ENCODE data around the gene DLG4. TPM values are rescaled to one million over a fixed set of nuclear protein-coding genes. Genes with fewer than 3 reads are reported as not detected.

DLG4 gene
- polyA plus RNA-seq, 4 donors = 25.8 to 50.7 (median 41.7) TPM

- peak; percentile 82 to 90 (median 90) for DNase-seq (ENCODE audit: low read depth in 4 of 4, low spot score in 3 of 4)
Measured at GRCh38 chr17:7234083-7234951, 14.7 kb upstream of the DLG4 start, which contains the start of gene DVL2. Gene DVL2 (minus strand): TSS chr17:7234517. CDS start chr17:7234262, 255 bp downstream.

DNA sequence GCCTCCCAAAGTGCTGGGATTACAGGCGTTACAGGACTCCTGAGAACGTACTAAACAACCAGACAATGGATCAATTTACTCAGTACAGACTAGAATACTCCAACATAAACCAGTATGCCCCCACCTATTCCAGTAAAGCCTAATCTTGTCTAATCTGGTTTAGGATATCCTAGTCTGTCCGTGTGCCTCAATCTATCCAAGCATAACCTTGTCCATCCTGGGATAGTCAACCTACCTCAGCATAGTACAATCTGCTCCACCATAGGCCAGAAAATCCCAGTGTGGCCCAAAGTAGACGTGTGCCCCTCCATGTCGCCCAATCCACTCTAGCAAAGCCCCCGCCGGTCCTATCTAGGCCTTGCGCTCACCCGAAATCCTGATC, 14.1 kb upstream of the DLG4 start:
- DNase-seq (ENCODE audit: low read depth in 4 of 4, low spot score in 3 of 4) = no peak

GRCh38 chr17:7232114-7232513, 12.5 kb upstream of the DLG4 start:
- DNase-seq (ENCODE audit: low read depth in 4 of 4, low spot score in 3 of 4) = no peak

DNA sequence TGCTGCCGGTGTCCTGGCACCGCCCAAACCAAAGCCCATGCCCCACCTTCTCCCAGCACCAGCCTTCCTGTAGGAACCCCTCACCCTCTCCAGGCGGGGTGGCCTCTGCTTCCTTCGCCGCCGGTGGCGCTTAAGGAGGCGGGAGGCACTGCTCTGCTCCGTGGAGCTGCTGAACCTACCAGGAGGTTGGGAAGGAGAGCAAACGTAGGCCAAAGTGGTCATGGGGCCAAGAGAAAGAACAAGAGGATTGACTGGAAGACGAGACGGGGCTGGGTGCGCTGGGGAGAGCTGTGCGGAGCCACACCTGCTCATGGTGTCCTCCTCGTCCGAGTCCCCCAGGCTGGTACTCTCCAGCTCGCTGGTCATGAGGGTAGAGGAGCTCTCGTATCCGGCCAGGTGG, 9.9 kb upstream of the DLG4 start:
- DNase-seq (ENCODE audit: low read depth in 4 of 4, low spot score in 3 of 4) = no peak

DNA sequence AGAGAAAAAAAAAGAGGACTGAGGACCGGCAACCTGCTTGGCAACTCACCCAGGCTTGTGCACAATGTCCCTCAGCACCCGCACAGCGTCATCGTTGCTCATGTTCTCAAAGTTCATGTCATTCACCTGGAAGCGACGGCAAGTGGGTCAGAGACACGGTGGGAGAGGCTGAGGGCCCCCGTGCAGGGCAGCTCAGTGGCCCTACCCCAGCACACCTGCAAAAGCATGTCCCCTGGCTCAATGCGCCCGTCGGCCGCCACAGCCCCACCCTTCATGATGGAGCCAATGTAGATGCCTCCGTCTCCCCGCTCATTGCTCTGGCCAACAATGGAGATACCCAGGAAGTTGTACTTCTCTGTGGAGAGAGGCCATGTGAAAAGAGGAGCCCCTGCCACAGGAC, 9.3 kb upstream of the DLG4 start:
- no peak for DNase-seq (ENCODE audit: low read depth in 4 of 4, low spot score in 3 of 4)

DNA sequence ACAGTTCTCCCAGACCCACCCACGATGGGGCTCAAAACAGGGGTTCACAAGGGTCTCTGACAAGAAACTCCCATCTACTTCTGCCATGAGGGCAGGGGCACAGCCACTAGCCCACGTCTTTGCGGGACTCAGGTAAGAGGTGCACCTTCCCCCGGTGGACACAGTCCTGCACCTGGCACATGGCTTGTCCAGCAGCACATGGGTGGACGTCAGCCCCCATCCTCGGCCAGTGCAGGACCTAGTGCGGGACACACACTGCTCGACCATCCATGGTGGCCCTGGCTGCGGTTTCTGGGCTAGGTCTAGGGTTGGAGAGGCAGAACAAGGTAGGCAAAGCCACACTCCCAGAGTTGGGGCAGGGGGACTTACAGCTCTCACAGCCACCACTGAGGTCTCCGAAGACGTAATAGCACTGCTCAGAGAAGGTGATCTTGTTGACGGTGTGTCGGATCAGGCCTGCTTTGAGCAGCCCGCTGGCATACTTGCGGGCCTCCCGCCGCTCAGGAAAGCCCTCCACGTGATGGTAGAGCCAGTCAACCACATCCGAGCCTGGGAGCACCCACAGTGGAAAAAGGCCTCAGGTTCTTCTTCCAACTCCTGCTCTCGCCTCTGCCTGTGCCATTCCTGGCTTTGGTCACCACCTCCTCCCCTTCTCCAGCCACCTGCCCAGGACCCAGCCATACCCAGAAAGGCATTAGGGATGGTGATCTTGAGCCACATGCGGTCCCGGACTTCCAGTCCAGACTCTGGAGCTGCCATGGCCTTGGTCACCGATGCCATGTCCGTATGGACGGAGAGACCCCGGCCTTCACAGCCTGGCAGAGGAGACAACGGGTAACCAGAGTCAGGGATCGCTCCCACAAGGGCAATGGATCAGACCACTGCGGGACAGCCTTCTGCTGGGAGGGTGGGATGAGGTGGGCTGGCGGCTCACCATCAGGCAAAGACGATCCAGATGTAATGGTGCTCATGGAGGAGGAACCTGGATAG, 7.4 kb upstream of the DLG4 start:
- DNase-seq (ENCODE audit: low read depth in 4 of 4, low spot score in 3 of 4) = no peak

DNA sequence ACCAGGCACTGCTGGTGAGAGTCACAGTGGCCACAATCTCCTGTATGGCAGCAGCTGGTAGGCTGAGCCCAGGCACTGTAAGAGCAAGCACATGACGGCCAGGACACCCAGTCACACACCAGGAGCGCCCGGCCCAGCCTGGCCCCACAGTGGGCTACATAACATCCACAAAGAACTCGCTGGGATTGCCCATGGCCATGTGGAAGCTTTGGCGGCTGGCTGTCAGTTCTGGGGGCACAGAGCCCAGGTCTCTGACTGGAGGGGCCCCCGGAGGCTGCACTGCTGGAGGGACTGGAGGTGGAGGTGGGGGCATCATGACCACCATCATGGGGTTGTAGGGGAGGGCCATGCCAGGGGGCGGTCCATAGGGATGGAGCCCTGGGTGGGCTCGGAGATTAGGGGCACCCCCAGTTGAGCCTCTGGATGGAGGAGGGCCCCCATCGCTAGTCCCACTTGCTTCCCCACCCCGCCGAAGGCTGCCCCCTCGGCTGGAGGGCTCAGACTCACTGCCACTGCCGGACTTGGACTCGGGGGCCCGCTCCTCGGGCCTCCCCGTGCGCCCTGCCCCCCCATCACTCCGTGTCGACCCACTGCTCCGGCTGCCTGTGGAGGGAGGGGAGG, 6.2 kb upstream of the DLG4 start:
- no peak for DNase-seq (ENCODE audit: low read depth in 4 of 4, low spot score in 3 of 4)

- no peak for DNase-seq (ENCODE audit: low read depth in 4 of 4, low spot score in 3 of 4)
Measured at GRCh38 chr17:7224661-7225111, 5.0 kb upstream of the DLG4 start.

DNA sequence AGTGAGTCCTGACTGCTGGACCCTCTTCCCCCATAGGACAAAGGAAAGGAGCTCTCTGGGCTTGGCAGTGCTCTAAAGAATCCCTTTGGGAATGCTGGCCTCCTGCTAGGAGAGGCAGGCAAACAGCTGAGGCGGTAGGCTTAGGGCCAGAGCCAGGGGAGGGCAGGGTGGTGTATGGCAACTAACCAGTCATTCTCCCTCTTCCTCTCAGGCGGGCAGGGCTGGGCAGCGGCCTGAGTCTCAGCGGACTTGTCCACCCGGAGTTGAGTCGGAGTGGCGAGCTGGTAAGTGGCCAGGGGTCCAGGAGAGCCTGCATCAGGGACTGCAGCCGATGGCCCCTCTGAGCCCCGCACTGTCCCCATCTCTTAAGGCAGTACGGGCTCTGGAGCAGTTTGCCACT, 4.5 kb upstream of the DLG4 start:
- DNase-seq (ENCODE audit: low read depth in 4 of 4, low spot score in 3 of 4) = no peak

DNA sequence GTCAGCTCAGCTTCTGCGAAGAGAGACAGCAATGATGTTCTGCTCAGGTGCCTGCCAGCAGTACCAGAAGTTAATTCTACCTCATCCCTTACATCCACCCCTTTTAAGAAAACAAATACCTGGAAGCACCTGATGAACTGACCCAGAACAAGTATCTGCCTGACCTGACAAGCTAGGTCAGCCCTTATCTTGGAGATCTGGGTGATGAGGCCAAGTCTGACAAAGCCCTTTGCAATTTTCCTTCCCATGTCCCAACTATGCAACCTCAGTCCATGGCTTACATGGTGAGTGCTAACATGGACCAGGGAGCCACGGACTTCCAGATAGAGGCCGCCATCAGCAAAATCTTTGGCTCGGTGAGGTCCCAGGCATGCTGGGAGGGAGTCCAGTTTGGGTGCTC, 3.7 kb upstream of the DLG4 start:
- no peak for DNase-seq (ENCODE audit: low read depth in 4 of 4, low spot score in 3 of 4)

- no peak for DNase-seq (ENCODE audit: low read depth in 4 of 4, low spot score in 3 of 4)
Measured at GRCh38 chr17:7222972-7223292, 3.3 kb upstream of the DLG4 start.

DNA sequence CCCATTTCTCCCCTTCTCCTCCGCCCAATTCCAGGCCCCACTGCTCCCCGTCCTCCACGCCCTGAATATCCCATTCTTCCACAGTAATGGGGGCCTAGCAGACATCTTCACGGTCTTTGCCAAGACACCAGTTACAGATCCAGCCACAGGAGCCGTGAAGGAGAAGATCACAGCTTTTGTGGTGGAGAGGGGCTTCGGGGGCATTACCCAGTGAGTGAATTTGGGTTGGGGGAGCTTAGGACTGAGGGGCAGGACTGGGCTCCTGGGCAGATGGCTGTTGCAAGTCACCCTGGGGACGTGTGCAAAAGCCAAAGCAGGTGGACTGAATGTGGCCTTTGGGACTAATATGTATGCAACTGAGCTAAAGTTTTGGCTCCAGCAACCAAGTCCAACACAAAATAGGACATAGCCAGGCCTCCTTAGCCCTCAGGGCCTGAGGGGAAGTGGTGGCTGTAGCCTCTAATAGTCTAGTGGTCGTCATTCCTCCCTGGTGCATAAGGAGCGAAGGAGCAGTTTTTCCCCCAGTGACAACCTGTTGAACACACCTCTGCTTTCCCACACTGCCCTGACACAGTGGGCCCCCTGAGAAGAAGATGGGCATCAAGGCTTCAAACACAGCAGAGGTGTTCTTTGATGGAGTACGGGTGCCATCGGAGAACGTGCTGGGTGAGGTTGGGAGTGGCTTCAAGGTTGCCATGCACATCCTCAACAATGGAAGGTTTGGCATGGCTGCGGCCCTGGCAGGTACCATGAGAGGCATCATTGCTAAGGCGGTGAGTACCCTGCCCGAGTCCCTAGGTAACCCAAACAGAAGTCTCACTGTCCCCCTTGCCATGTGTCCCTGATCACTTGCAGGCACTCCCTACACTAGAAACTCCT, 2.7 kb upstream of the DLG4 start:
- DNase-seq (ENCODE audit: low read depth in 4 of 4, low spot score in 3 of 4) = no peak

DNA sequence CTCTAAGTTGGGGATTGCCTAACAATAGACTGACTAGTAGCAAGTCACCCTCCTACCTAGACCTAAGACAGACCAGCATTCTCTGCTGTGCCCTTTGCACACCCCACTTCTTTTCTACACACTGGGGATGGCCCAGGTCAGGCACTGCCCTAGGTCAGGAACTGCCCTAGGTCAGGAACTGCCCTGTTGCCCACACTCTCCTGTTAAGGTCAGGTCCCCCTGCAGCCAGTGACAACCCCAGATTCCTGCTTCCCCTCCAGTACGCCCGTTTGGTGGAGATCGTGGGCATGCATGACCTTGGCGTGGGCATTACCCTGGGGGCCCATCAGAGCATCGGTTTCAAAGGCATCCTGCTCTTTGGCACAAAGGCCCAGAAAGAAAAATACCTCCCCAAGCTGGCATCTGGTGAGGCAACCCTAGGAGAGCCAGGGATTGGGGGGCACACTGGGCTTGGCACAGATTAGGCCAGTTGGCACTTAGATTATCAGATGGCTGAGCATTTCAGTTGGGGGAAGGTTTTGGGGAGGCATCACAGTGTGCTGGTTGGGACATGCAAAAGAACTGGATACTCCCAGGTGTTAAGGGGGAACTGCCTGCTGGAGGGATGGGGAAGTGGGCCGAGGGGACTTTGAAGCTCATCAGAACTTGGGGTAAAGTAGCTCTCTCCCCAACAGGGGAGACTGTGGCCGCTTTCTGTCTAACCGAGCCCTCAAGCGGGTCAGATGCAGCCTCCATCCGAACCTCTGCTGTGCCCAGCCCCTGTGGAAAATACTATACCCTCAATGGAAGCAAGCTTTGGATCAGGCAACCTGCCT, 1.8 kb upstream of the DLG4 start:
- no peak for DNase-seq (ENCODE audit: low read depth in 4 of 4, low spot score in 3 of 4)

GRCh38 chr17:7220593-7221277, 1.1 kb upstream of the DLG4 start:
- DNase-seq (ENCODE audit: low read depth in 4 of 4, low spot score in 3 of 4) = no peak

DNA sequence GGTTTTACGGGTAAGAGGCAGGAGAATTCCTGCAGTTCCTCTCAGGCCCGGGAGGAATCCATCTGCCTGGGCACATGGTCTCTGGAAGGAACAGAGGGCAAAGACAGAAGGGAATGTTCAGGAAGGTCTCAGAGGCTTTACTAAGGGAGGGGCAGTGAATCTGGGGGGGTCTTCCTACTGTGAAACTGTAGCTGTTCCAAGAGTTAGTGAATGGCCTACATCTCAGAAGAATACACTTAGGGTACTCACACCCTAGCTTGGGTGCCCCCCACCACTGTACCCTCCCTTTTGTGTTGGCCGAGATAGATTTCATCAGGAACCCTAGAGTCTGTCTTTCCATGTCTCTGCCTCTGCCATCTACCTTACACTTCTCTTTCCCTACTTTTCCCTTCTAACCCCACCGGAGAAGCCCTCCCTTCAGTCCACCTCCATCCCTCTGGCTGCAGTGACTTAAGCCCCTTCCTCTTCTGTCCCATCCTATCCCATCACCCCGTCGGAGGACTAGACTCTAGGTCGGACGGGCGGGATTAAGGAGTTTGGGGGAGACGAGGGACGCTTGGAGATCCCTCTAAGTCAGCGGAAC, 316 bp downstream of the DLG4 start:
- no peak for DNase-seq (ENCODE audit: low read depth in 4 of 4, low spot score in 3 of 4)

DNA sequence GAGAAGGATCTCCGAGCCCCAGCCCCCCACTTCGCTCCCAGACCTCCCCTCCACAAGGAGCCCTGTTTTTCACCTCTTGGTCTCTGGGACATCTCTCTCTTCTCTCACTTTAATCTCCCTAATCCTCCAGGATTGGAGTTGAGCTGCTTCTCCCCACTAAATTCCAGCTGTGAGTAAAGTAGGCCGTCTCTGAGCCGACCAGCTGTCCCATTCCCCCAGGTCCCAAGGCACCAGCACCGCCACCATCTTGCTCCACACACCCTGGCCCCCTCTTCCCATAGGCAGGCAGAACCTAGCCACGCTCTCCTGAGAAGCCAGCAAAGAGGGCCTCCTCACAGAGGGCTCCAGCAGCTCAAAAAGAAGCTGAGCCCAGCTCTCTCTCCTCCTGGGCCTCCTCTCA, 878 bp downstream of the DLG4 start:
- no peak for DNase-seq (ENCODE audit: low read depth in 4 of 4, low spot score in 3 of 4)

GRCh38 chr17:7218166-7218565, 1.5 kb downstream of the DLG4 start:
- DNase-seq (ENCODE audit: low read depth in 4 of 4, low spot score in 3 of 4) = no peak

Data from left renal pelvis (tissue), 4 donors.